ENCODE measurements around the gene PLCB1. TPM values are rescaled to one million over a fixed set of nuclear protein-coding genes. Genes with fewer than 3 reads are reported as not detected.

The PLCB1 gene
- total and polyA plus RNA-seq, 4 donors, result 1.6 to 43.8 (median 6.1) TPM

GRCh38 chr20:8175741-8176675 is 43.9 kb downstream of the PLCB1 start:
- 93 to 95% methylated on average over 6 of the region's 6 CpGs for WGBS, 2 donors
- H3K4me1 ChIP-seq (ENCODE audit: control insufficient read depth in 5 of 5, insufficient read depth in 5 of 5, low read length in 5 of 5), result no peaks in the 10 kb centered on the region
- H3K36me3 ChIP-seq (ENCODE audit: control insufficient read depth in 4 of 4, insufficient read depth in 4 of 4, low read length in 4 of 4), result no peaks in the 10 kb centered on the region
- no peak overlapping the region for H3K4me3 ChIP-seq
- no peak for ATAC-seq (ENCODE audit: insufficient read depth, low FRiP score)
- H3K27ac ChIP-seq (ENCODE audit: low read depth in 1 of 2, low read length in 1 of 2), result no peak overlapping the region
- no peaks in the 10 kb centered on the region for H3K9me3 ChIP-seq (ENCODE audit: control insufficient read depth in 4 of 4, insufficient read depth in 3 of 4, low read length in 3 of 4)
- no peak for DNase-seq
- H3K27me3 ChIP-seq (ENCODE audit: control insufficient read depth in 3 of 3, insufficient read depth in 3 of 3, low read length in 2 of 3), result no peaks in the 10 kb centered on the region
- TF ChIP-seq CTCF (IDR thresholded peaks at IDR 0.05; ENCODE audit: control extremely low read depth, extremely low read depth), result no peak
- H3K9ac ChIP-seq (ENCODE audit: insufficient read depth in 1 of 2, low read length in 2 of 2), result no peak overlapping the region

DNA sequence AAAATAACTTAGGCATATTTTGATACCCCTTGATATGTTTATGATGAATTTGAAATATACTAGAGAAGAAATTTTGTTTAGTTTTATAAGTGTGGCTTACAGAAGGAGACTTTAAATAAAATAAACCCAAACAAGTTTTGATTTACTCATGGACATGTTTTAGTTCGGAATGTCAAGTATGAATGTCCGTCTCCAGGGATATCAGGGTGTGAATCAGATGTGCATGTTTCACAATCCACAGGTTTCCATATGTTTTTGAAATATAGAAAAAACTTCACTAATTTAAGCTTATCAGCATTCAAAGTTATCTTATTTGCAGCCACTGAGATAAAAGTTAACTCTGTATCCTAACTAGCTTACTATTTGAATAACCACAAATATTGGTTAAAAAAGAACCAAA is 51.5 kb downstream of the PLCB1 start:
- TF ChIP-seq CTCF (IDR thresholded peaks at IDR 0.05; ENCODE audit: control extremely low read depth, extremely low read depth), result no peak

GRCh38 chr20:8187740-8188139 is 55.7 kb downstream of the PLCB1 start:
- H3K9me3 ChIP-seq (ENCODE audit: control insufficient read depth in 4 of 4, insufficient read depth in 3 of 4, low read length in 3 of 4), result no peaks in the 10 kb centered on the region
- WGBS, 2 donors, result 85 to 87% methylated on average over 2 of the region's 2 CpGs
- no peak for TF ChIP-seq CTCF (IDR thresholded peaks at IDR 0.05; ENCODE audit: control extremely low read depth, extremely low read depth)
- no peak overlapping the region for H3K4me3 ChIP-seq
- peaks cover 0 to 3% (median 0%) of the 10 kb centered on the region in 5 donors for H3K4me1 ChIP-seq (ENCODE audit: control insufficient read depth in 5 of 5, insufficient read depth in 5 of 5, low read length in 5 of 5)
- DNase-seq (no peak), ATAC-seq (ENCODE audit: insufficient read depth, low FRiP score) (no peak)
- no peak overlapping the region for H3K27ac ChIP-seq (ENCODE audit: low read depth in 1 of 2, low read length in 1 of 2)
- H3K36me3 ChIP-seq (ENCODE audit: control insufficient read depth in 4 of 4, insufficient read depth in 4 of 4, low read length in 4 of 4), result peaks cover 0 to 3% (median 0%) of the 10 kb centered on the region in 4 donors
- no peaks in the 10 kb centered on the region for H3K27me3 ChIP-seq (ENCODE audit: control insufficient read depth in 3 of 3, insufficient read depth in 3 of 3, low read length in 2 of 3)
- no peak overlapping the region for H3K9ac ChIP-seq (ENCODE audit: insufficient read depth in 1 of 2, low read length in 2 of 2)

More for the DNA sequence above, 51.5 kb downstream of the PLCB1 start:
- no peak overlapping the region for H3K9ac ChIP-seq (ENCODE audit: insufficient read depth in 1 of 2, low read length in 2 of 2)
- H3K9me3 ChIP-seq (ENCODE audit: control insufficient read depth in 4 of 4, insufficient read depth in 3 of 4, low read length in 3 of 4), result no peaks in the 10 kb centered on the region
- DNase-seq, result no peak
- no peak for ATAC-seq (ENCODE audit: insufficient read depth, low FRiP score)
- no peaks in the 10 kb centered on the region for H3K27me3 ChIP-seq (ENCODE audit: control insufficient read depth in 3 of 3, insufficient read depth in 3 of 3, low read length in 2 of 3)
- H3K27ac ChIP-seq (ENCODE audit: low read depth in 1 of 2, low read length in 1 of 2), result no peak overlapping the region
- WGBS, 2 donors, result 87 to 90% methylated on average over 2 of the region's 2 CpGs
- H3K4me3 ChIP-seq, result no peak overlapping the region
- no peaks in the 10 kb centered on the region for H3K4me1 ChIP-seq (ENCODE audit: control insufficient read depth in 5 of 5, insufficient read depth in 5 of 5, low read length in 5 of 5)
- H3K36me3 ChIP-seq (ENCODE audit: control insufficient read depth in 4 of 4, insufficient read depth in 4 of 4, low read length in 4 of 4), result no peaks in the 10 kb centered on the region
